Astrocyte (in vitro differentiated cells and primary cell): Measurements from ENCODE around the gene ANKRD34A. TPM values are rescaled to one million over a fixed set of nuclear protein-coding genes. Genes with fewer than 3 reads are reported as not detected.

Source experiments
- DNase-seq: peaks from one replicate; pipeline ENCODE4 v3.0.0-alpha.2; 2010; ENCODE audit warnings: low read depth
- FAIRE-seq: peaks from 2 replicates; lab custom pipeline; 2011; peaks lifted over from hg19 to GRCh38; lab: Jason Lieb, UNC
- H2AFZ ChIP-seq: 2 replicates; pipeline ENCODE4 v1.6.0; 2012; ENCODE audit warnings: low read depth, low read length, inconsistent platforms
- H3K27ac ChIP-seq: 2 replicates; pipeline ENCODE4 v1.5.1; 2011; ENCODE audit warnings: low read depth, low read length, inconsistent platforms
- H3K27me3 ChIP-seq: 2 replicates; pipeline ENCODE4 v1.6.0; 2011; ENCODE audit warnings: low read length, inconsistent platforms; ENCODE audit not compliant: insufficient read depth
- H3K36me3 ChIP-seq: 2 replicates; pipeline ENCODE4 v1.5.1; 2011; ENCODE audit warnings: low read length, inconsistent platforms; ENCODE audit not compliant: insufficient read depth
- H3K4me1 ChIP-seq: 2 replicates; pipeline ENCODE4 v1.5.1; 2011; ENCODE audit warnings: low read length, inconsistent platforms; ENCODE audit not compliant: insufficient read depth
- H3K4me2 ChIP-seq: 2 replicates; pipeline ENCODE4 v1.6.0; 2012; ENCODE audit warnings: low read length, inconsistent platforms
- H3K4me3 ChIP-seq: 2 replicates; pipeline ENCODE4 v1.5.1; 2011; ENCODE audit warnings: low read depth, mild to moderate bottlenecking, low read length, inconsistent platforms; ENCODE audit not compliant: insufficient read depth
- H3K79me2 ChIP-seq: 2 replicates; pipeline ENCODE4 v1.6.0; 2012; ENCODE audit warnings: mild to moderate bottlenecking, low read length, inconsistent platforms; ENCODE audit not compliant: insufficient read depth
- H3K9ac ChIP-seq: 2 replicates; pipeline ENCODE4 v1.6.0; 2012; ENCODE audit warnings: mild to moderate bottlenecking, low read length, inconsistent platforms
- H3K9me3 ChIP-seq: 2 replicates; pipeline ENCODE4 v1.5.1; 2012; ENCODE audit warnings: low read depth, mild to moderate bottlenecking, low read length, inconsistent platforms; ENCODE audit not compliant: insufficient read depth
- H4K20me1 ChIP-seq: 2 replicates; pipeline ENCODE4 v1.6.0; 2012; ENCODE audit warnings: low read length, inconsistent platforms; ENCODE audit not compliant: insufficient read depth
- H3K27ac Mint-ChIP-seq: one replicate; pipeline ENCODE4 v1.8.0; 2021; ENCODE audit warnings: mild to moderate bottlenecking, mixed read lengths; ENCODE audit not compliant: unreplicated experiment
- H3K27me3 Mint-ChIP-seq: one replicate; pipeline ENCODE4 v1.8.0; 2021; ENCODE audit warnings: low read depth, mixed read lengths; ENCODE audit not compliant: unreplicated experiment
- H3K36me3 Mint-ChIP-seq: one replicate; pipeline ENCODE4 v1.8.0; 2021; ENCODE audit warnings: low read depth, mixed read lengths; ENCODE audit not compliant: unreplicated experiment
- H3K4me1 Mint-ChIP-seq: one replicate; pipeline ENCODE4 v1.8.0; 2021; ENCODE audit warnings: low read depth, mixed read lengths; ENCODE audit not compliant: unreplicated experiment
- H3K4me3 Mint-ChIP-seq: one replicate; pipeline ENCODE4 v1.8.0; 2021; ENCODE audit warnings: mild to moderate bottlenecking, moderate library complexity, mixed read lengths; ENCODE audit not compliant: unreplicated experiment
- H3K9me3 Mint-ChIP-seq: one replicate; pipeline ENCODE4 v1.8.0; 2021; ENCODE audit warnings: mild to moderate bottlenecking, mixed read lengths; ENCODE audit not compliant: unreplicated experiment
- CTCF ChIP-seq: IDR thresholded peaks from 2 replicates; pipeline ENCODE4 v1.5.1; 2011; ENCODE audit warnings: low read depth, mild to moderate bottlenecking, inconsistent platforms, low read length, moderate library complexity; ENCODE audit not compliant: insufficient read depth
- EZH2 ChIP-seq: IDR thresholded peaks from 2 replicates; pipeline ENCODE4 v1.6.1; 2012; ENCODE audit warnings: mild to moderate bottlenecking, low read length, inconsistent platforms; ENCODE audit not compliant: insufficient read depth
- total RNA-seq: library from RNA; stranded (reverse); gene quantifications from 2 replicates; pipeline ENCODE4 v1.2.1, GENCODE V29; 2021

The ANKRD34A gene
- total RNA-seq, 1 donor from 2014 or later: 5.8 TPM

DNA sequence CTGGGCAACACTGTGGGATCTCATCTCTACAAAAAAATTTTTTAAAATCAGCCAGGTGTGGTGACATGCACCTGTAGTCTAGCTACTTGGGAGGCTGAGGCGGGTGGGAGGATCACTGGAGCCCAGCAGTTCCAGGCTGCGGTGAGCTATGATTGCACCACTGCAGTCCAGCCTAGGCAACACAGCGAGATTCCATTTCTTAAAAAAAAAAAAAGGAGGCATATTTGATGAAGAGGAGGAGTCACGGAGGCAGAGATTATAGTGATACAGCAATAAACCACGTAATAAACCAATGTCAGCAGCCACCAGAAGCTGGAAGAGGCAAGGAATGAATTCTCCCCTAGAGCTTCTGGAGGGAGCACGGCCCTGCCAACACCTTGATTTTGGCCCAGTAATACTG, 10.5 kb downstream of the ANKRD34A start:
- FAIRE-seq: no peak
- Mint-ChIP-seq H3K4me3 (peak overlapping the region; percentile 51), H3K27me3 (no peaks in the 10 kb centered on the region), H3K9me3 (peaks cover 2% of the 10 kb centered on the region), H3K36me3 (peaks cover 8% of the 10 kb centered on the region), H3K27ac (no peak overlapping the region), H3K4me1 (peaks cover 14% of the 10 kb centered on the region)
- no peak overlapping the region for H2AFZ ChIP-seq
- H3K4me2 ChIP-seq: no peak overlapping the region
- H3K4me1 ChIP-seq: peaks cover 12% of the 10 kb centered on the region
- no peaks in the 10 kb centered on the region for H3K27me3 ChIP-seq
- no peaks in the 10 kb centered on the region for H3K9me3 ChIP-seq
- H3K4me3 ChIP-seq: no peak overlapping the region
- no peak for DNase-seq
- no peak overlapping the region for H3K27ac ChIP-seq
- H3K9ac ChIP-seq: no peak overlapping the region
- peaks cover 5% of the 10 kb centered on the region for H3K36me3 ChIP-seq
- H4K20me1 ChIP-seq: peaks cover 48% of the 10 kb centered on the region
- peaks cover 82% of the 10 kb centered on the region for H3K79me2 ChIP-seq
- no peak for TF ChIP-seq CTCF
- TF ChIP-seq EZH2: no peak

DNA sequence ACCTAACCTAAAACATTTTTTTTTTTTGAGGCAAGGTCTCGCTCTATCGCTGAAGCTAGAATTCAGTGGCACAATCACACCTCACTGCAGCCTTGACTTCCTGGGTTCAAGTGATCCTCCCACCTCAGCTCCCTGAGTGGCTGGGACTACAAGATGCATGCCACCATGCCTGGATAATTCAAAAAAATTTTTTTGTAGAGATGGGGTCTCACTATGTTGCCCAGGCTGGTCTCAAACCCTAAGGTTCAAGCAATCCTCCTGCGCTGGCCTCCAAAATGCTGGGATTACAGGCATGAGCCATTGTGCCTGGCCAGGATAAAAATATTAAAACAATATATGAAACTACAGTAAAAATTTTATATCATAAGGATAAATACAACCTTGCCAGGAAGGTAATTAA, 11.5 kb downstream of the ANKRD34A start:
- Histone ChIP-seq H3K27ac (no peak overlapping the region), H3K9ac (no peak overlapping the region), H3K27me3 (no peaks in the 10 kb centered on the region), H3K4me3 (no peak overlapping the region), H3K36me3 (peaks cover 5% of the 10 kb centered on the region), H4K20me1 (peaks cover 58% of the 10 kb centered on the region), H3K4me1 (peaks cover 7% of the 10 kb centered on the region), H3K4me2 (no peak overlapping the region), H3K79me2 (peaks cover 90% of the 10 kb centered on the region), H2AFZ (no peak overlapping the region), H3K9me3 (no peaks in the 10 kb centered on the region)
- DNase-seq (no peak), FAIRE-seq (no peak)
- Mint-ChIP-seq H3K27ac (no peak overlapping the region), H3K4me1 (peaks cover 9% of the 10 kb centered on the region), H3K27me3 (no peaks in the 10 kb centered on the region), H3K4me3 (no peak overlapping the region), H3K9me3 (peaks cover 2% of the 10 kb centered on the region), H3K36me3 (peaks cover 8% of the 10 kb centered on the region)
- no peak for TF ChIP-seq CTCF
- TF ChIP-seq EZH2: no peak

- DNase-seq (no peak), FAIRE-seq (no peak)
- no peak overlapping the region for H3K9ac ChIP-seq
- TF ChIP-seq CTCF (no peak), EZH2 (no peak)
- H3K36me3 ChIP-seq: peaks cover 5% of the 10 kb centered on the region
- H3K27ac Mint-ChIP-seq: no peak overlapping the region
- H3K4me2 ChIP-seq: no peak overlapping the region
- peaks cover 91% of the 10 kb centered on the region for H3K79me2 ChIP-seq
- peaks cover 10% of the 10 kb centered on the region for H3K36me3 Mint-ChIP-seq
- no peaks in the 10 kb centered on the region for H3K27me3 Mint-ChIP-seq
- H3K4me3 ChIP-seq: no peak overlapping the region
- peaks cover 9% of the 10 kb centered on the region for H3K4me1 Mint-ChIP-seq
- H3K4me1 ChIP-seq: peaks cover 7% of the 10 kb centered on the region
- no peak overlapping the region for H3K4me3 Mint-ChIP-seq
- H3K27me3 ChIP-seq: no peaks in the 10 kb centered on the region
- no peak overlapping the region for H2AFZ ChIP-seq
- peaks cover 2% of the 10 kb centered on the region for H3K9me3 Mint-ChIP-seq
- H3K9me3 ChIP-seq: no peaks in the 10 kb centered on the region
- peaks cover 64% of the 10 kb centered on the region for H4K20me1 ChIP-seq
- H3K27ac ChIP-seq: no peak overlapping the region
Observed at GRCh38 chr1:145951526-145951925, 12.8 kb downstream of the ANKRD34A start.
